ENCODE measurements around the gene AFF2.

AFF2 gene

DNA sequence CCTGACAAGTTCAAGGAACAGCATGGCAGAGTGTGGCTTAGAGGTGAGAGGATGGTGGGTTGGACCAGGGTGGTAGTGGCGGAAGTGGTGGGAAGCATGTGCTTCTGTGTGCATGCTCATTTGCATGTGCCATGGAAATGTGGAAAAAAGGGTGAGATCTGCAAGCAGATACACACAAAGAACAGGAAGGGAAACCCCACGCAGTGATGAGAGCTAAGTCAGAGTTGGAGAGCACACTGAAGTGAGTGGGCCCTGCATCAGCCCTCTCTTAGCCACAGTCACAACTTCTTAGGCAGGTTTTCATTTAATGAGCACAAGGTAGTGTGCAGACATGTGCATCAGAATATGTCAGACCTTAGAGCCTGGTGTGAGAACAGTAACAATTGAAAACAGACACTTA, 483.8 kb downstream of the AFF2 start:
- in situ Hi-C loops (cut with MboI; ENCODE audit: low sequenced_read_pairs): no loop called here

DNA sequence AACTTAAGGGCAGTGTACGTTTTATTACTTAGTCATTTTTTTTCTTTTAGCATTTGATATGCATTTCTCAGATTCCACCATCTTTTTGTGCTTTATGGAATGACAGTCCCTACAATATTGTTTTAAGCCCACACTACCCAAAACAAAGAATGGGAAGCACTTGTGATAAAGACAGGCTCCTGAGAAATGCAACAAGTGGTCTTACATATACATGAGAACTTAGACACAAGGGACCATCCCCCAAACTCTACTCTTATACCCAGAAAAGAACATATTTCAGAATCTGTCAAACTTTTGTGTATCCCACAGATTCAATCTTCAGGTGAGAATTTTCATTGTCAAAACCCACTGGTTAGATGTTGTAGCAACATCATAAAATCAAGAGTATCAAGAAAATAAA, 491.1 kb downstream of the AFF2 start:
- in situ Hi-C loops (cut with MboI; ENCODE audit: low sequenced_read_pairs): no loop called here

DNA sequence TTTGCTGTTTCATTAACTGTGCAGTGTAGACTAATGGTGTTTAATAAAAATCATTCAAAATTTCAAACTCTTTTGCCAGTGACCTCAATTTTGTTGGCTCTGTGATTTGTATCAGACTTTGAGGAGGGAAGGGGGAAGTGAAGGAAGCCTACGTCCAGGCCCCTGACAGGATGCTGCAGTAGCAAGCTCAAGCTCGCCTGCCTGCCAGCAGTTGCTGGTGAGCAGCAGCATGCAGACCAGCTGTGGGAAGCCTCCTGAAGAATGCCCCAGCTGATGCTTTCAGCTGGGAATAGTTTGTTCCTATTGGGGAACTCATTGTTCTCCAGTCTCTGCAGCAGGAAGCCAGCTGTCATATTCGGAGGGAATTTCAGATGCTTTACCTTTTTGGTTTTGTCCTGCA, 495.2 kb downstream of the AFF2 start:
- in situ Hi-C loops (cut with MboI; ENCODE audit: low sequenced_read_pairs): no loop called here

DNA sequence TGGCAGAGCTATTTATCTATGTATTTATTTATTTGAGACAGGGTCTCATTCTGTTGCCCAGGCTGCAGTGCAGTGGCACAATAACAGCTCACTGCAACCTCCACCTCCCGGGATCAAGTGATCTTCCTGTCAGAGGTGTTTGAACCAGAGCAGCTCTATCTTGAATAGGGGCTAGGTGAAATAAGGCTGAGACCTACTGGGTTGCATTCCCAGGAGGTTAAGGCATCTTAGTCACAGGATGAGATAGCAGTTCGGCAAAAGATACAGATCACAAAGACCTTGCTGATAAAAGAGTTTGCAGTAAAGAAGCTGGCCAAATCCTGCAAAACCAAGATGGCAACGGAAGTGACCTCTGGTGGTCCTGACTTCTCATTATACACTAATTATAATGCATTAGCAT, 501.9 kb downstream of the AFF2 start:
- in situ Hi-C loops (cut with MboI; ENCODE audit: low sequenced_read_pairs): no loop called here

DNA sequence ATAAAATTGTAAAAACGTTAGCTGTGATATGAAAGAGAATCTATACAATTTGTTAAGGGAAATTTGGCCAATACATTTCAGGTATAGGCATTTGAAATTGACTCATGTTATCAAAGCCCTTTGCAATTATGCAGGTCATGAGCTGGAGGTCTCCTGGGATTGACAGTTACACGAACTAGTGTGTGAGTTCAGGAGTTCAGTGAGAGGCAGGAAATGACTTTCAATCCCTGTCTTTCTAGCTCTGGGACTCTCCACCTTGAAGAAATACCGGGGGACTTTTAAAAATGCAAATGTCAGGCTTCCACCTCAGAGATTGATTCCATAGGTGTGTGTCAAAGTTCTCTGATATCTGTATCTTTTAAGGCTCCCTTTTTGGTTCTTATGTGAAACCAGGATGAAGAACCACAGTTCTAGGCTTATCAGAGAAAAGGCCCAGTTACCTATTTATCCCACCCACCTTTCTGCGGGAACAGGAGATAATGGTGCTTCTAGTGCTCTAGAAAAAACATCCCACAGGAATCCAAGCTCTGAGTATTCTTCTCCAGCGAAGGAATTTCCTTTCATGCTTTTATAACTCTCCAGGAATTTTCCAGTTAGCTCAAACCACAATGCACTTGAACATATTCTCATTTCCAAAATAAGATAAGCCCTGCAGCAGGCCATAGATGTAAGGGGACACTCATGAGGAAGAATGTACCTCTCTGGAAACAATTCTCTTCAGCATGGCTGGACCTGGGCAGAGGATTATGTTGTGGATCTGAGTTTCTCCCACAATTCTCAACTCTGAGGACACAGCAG, 503.6 kb downstream of the AFF2 start:
- in situ Hi-C loops (cut with MboI; ENCODE audit: low sequenced_read_pairs): no loop called here

DNA sequence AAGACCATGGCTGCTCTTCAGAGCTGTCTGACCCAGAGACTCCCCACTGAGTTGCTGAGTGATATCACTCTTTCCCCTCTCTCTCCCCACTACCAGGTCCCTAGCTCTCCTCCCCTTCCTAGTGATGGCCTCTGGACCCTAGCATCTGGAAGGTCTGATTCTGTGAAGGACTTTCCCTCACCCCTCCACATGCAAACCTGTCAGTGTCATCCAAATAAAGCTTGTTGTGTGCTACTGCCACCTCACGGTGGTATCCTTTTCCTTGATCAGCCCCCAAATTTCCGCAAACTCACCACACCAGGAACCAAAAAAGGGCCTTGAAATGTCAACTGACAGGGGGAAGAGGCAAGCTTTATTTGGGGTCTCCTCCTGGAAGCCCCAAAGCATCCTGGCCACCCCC, 504.5 kb downstream of the AFF2 start:
- in situ Hi-C loops (cut with MboI; ENCODE audit: low sequenced_read_pairs): no loop called here

DNA sequence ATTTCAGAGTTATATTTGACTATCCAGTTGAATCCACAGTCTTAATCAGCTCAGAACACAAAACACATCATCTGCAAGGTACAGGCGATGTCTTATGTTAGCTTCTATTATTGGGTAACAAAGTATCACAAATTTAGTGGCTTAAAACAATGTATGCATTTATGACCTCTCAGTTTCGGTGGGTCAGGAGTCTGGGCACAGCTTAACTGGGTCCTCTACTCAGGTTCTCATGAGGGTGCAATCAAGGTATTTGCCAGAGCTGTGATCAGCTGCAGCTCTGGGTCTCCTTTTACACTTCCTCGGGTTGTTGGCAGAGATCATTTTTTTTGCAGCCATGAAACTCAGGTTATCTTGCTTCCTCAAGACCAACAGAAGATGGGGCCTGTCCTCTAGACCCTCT, 505.8 kb downstream of the AFF2 start:
- in situ Hi-C loops (cut with MboI; ENCODE audit: low sequenced_read_pairs): no loop called here

DNA sequence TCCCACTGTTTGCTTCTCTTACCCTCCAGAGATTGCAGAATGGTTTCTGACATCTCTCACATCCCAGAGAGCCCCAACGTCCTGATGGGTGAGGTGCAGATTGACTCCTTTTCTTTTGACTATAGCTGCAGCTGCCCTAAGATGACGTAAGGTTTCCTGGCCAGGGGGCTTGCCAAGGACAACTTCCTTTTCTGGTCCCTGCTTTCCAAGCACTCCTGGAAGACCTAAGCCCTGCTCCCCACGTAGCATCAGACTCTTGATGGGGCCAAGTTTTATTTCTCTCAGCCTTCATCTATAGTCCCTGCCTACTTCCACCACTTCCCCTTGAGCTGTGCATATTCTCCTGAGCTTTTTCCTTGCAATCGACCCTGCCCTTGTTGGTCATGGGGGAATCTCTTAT, 507.0 kb downstream of the AFF2 start:
- in situ Hi-C loops (cut with MboI; ENCODE audit: low sequenced_read_pairs): no loop called here

DNA sequence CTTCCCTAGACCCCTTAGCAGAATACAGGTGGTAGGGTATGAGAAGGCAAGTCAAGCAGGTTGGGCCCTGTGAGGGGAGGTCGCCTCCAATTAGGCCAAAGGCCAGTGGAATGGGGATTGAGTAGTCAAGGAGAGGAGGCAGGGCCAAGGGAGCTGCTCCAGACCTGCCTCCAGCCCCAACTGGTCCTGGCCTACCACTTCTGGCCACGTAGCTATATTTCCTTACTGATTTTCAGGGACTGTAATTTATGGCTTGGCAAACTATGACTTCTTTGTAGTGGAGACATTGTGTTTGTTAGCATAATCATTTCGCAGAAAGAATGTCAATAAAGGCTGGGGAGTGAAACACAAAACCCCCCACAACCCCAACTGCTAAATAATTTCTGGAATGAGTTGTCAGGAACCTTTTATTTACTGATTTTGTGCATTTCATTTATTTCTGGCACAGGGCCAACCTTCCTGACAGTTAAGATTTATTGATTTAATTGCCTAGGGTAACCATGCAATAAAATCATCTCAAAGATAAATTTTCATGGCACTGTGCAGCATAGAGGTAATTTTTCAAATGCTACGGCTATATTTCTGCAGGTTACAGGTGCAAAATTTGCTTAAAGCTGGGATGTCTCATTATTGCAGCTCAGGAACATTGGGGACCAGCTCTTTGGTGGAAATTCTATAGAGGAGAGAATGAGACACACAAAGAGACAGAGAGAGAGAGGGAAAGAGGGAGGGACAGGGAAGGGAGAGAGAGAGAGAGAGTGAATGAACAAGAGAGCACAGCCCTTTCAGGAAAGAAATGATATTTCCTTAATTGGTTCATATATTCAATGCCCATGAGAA, 509.8 kb downstream of the AFF2 start:
- in situ Hi-C loops (cut with MboI; ENCODE audit: low sequenced_read_pairs): no loop called here

DNA sequence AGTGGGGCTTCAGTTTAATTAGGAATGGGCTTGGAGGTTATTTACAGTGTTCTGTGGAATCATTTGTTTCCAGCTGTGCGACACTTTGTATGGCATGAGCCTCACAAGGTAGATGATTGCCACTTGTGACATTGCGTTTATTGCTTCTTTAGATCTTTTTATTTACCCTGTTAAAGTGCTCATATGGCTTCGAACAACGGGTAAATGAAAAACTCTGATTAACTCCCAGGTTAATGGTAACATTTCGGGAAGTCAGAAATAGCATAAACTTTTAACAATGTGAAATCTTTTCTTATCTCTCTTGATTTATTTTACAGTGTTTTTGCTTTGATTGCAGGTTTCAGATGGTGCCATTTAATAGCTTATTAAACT, 510.4 kb downstream of the AFF2 start:
- in situ Hi-C loops (cut with MboI; ENCODE audit: low sequenced_read_pairs): no loop called here

DNA sequence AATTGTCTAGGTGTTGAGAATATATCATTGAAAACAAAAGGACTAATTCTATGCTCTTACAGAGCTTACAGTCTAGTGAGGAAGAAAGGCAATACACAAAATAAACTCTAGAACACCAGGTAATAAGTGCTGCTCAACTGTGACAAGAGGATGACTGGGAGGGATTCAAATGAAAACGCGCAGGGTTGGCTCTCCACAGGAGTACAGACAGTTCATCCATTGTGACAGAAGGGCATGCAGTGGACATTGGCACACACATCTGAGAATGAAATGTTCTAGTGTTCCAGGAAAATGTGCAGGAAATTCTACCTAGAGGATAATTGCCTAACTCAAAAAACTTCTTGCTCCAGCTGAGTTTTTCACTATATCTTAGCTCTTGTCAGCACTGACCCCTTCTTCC, 512.7 kb downstream of the AFF2 start:
- in situ Hi-C loops (cut with MboI; ENCODE audit: low sequenced_read_pairs): no loop called here

DNA sequence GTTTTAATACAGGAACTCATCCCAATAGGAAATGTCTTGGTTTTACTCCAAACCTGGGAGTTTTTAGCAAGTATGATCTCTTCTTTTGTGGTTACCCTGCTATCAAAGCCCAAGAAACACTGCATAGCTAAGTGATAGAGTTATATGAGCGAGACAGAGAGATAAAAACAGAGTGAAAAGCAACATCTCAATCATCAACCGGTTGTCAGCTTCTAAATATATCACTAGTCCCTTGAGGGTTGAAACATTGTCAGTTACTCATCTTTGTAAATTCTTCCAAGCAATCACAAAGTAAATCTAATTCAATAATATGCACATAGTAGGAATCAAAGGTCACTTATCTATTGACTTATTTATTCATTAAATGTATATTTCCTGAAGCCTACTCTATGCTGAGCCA, 520.7 kb downstream of the AFF2 start:
- in situ Hi-C loops (cut with MboI; ENCODE audit: low sequenced_read_pairs): no loop called here

DNA sequence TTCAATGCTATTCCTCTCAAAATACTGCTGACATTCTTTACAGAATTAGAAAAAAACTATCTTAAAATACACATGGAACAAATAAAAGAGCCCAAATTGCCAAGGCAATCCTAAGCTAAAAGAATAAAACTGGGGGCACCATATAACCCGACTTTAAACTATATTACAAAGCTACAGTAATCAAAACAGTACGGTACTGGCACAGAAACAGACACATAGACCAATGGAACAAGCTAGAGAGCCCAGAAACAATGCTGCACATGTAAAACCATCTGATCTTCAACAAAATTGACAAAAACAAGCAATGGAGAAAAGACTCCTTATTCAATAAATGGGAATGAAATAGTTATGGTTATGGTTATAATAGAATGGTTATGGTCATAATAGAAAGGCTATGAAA, 522.1 kb downstream of the AFF2 start:
- in situ Hi-C loops (cut with MboI; ENCODE audit: low sequenced_read_pairs): no loop called here

DNA sequence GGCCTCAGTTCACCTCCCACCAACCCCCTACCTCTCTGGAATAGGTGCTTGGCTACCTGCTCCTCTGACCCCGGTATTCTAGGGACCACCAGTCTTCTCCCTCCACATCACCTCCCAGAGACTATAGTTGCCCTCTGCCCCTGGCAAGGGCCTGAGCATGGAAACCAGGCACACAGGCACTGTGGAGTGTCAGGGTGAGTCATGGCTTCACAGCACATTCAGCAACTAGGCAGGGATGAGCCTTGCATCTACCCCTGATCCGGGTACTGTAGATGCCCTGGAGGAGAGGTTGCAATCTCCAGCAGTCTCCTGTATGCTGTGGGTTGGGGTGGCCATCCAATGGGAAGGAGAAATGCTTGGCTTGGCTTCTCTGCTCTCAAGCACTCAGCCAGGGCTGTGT, 532.0 kb downstream of the AFF2 start:
- in situ Hi-C loops (cut with MboI; ENCODE audit: low sequenced_read_pairs): no loop called here

DNA sequence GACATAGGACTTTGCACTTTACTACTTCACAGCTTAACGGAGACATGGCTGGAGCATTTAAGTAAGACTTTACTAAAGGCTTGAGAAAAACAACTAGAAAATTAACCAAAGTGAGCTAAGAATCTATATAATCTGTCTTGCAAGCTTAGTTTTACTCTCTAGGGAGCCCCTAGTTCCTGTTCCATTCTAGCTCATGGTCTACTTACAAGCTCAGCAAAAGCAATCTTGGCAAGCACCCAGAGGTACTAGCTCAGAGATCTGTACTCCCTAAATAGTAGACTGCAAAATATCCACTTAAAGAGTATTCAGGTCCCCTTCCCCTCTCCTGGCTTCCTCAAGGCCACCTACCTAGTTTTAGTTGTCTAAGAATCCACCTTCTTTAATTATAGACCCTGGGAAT, 535.7 kb downstream of the AFF2 start:
- in situ Hi-C loops (cut with MboI; ENCODE audit: low sequenced_read_pairs): no loop called here

DNA sequence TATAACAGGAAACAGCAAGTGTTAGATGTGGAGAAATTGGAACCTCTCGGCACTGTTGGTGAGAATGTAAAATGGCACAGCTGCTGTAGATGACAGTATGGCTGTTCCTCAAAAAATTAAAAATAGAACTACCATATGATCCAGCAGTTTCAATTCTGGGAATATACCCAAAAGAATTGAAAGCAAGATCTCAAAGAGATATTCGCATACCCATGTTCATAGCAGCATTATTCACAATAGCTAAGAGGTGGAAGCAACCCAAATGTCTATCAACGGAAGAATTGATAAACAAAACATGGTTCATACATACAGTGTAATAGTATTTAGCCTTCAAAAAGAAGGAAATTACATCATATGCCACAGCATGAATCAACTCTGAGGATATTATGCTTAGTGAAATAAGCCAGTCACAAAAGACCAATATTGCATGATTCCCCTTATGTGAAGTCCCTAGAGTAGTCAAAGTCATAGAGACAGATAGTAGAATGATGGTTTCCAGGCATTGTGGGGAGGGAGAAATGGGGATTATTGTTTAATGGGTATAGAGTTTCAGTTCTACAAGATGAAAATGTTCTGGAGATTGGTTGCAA, 537.0 kb downstream of the AFF2 start:
- in situ Hi-C loops (cut with MboI; ENCODE audit: low sequenced_read_pairs): no loop called here

DNA sequence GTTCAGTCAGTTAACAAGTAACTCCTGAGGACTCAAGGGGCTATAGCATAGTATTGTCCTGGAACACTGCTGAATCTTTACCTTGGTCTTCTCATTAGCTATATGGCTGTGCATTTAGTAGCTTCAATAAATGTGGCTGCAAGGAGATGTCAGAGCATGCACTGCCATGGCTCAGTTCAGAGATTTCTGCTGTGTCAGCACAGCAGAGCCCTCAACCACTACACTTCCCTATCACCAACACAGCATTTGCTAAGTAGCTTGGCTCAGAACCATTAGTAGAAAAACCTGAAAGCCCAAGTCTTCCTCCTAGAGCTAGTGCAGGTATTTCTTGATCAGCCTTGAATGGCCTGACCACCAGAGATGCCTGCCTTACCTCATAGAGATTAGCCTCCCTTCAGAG, 538.6 kb downstream of the AFF2 start:
- in situ Hi-C loops (cut with MboI; ENCODE audit: low sequenced_read_pairs): no loop called here

DNA sequence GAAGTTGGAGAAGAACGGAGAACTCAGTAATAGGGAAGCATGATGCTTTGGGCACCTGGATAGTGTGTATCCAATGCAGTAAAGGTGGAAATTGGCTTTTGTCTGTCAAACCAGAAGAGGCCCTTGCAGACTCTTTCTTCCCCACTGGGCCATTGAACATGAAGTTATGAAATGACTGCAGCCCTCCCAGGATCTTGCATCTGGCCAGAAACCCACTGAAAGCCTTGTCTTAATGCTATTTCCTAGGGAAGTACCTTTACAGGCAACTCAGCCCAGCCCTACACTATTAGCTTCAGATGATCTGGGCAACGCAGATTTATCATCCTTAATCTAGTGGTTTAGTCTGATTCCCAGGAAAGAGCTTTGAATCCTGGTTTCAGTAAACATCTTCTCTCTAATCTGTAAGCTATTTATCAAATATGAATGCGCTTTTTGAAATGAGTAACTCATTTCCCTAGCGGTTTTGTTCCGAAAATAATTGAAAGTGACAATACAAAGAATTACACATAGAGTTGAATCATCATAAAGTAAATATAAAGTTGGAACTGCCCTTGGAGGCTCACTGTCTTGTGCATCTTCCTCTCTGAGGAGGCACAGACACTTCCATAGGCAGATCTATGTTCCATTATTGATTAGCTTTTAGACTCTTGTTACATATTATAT, 540.6 kb downstream of the AFF2 start:
- in situ Hi-C loops (cut with MboI; ENCODE audit: low sequenced_read_pairs): no loop called here

DNA sequence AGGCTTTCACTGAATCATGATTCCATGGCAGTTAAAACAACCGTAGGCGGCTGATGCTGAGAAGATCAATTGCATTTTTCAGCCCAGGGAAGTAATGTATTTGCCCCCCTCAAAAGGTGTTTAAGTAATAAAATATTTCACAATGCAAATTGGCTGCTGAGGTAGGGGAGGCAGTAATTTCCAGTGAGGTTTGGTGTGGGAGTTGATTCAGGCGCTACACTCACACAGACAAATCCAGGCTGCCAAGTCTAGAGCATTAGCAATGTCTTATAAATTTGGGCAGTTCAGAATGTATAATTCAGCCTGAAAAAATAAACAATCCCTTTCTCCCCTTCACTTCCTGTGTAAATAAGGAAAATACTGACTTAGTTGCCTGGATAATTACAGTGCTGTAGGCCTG, 543.0 kb downstream of the AFF2 start:
- in situ Hi-C loops (cut with MboI; ENCODE audit: low sequenced_read_pairs): no loop called here

DNA sequence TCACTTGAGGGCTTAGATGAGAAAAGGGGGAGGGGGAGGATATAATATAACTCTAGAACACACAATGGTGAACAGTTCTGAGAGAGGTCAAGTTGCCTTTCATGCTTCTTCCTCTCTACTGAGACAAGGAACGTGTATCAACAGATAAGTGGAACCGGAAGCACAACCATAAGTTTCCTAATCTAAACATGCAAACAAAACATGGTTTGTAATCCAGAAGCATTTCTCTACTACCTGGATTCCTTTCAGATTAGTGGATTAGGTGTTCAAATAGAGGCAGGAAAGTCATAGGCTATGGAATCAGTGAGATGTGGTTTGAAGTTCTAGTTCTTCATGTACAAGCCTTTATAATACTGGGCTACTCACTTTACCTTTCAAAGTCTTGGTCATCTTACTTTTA, 544.1 kb downstream of the AFF2 start:
- in situ Hi-C loops (cut with MboI; ENCODE audit: low sequenced_read_pairs): no loop called here

DNA sequence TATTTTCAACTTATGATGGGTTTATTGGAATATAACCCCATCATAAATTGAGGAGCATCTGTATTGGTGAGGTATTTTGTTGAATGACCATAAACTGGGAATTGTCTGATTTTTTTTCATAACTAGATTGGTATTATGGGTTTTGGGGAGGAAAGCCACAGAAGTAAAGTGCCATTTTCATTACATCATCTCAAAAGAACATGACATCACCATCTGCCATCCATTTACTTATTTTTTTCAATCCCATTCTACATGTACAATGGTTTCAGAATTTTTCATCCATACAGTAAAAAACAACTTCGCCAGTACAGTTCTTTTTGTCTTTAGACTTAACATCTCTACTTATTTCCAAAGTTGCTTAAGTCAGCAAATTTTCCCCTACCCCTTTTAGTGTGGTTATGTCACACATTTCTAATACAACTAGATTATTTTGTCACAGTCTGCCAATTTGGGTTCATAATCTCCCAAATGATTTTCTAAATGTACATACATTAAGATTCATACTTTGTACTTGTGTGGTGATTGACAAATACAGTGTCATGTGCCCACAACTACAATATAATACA, 545.3 kb downstream of the AFF2 start:
- in situ Hi-C loops (cut with MboI; ENCODE audit: low sequenced_read_pairs): no loop called here
